Endothelial cell (in vitro differentiated cells): Measurements from ENCODE around the gene ZSWIM7. TPM values are rescaled to one million over a fixed set of nuclear protein-coding genes. Genes with fewer than 3 reads are reported as not detected.
A peak's percentile ranks its signal among the peaks of the same experiment; 100 is the strongest.

Experiments used
- DNase-seq: peaks from one replicate; pipeline ENCODE4 v3.0.0; 2021; ENCODE audit warnings: low spot score
- H3K27ac Mint-ChIP-seq: one replicate; pipeline ENCODE4 v1.8.0; 2021; ENCODE audit warnings: mixed read lengths, inconsistent platforms; ENCODE audit not compliant: unreplicated experiment
- H3K27me3 Mint-ChIP-seq: one replicate; pipeline ENCODE4 v1.8.0; 2021; ENCODE audit warnings: mild to moderate bottlenecking, moderate library complexity, mixed read lengths, inconsistent platforms; ENCODE audit not compliant: unreplicated experiment
- H3K36me3 Mint-ChIP-seq: one replicate; pipeline ENCODE4 v1.8.0; 2021; ENCODE audit warnings: mild to moderate bottlenecking, low read depth, mixed read lengths, inconsistent platforms; ENCODE audit not compliant: unreplicated experiment
- H3K4me1 Mint-ChIP-seq: one replicate; pipeline ENCODE4 v1.8.0; 2021; ENCODE audit warnings: mild to moderate bottlenecking, mixed read lengths, inconsistent platforms; ENCODE audit not compliant: unreplicated experiment
- H3K4me3 Mint-ChIP-seq: one replicate; pipeline ENCODE4 v1.8.0; 2021; ENCODE audit warnings: mild to moderate bottlenecking, mixed read lengths, inconsistent platforms; ENCODE audit not compliant: unreplicated experiment
- H3K9me3 Mint-ChIP-seq: one replicate; pipeline ENCODE4 v1.8.0; 2021; ENCODE audit warnings: mixed read lengths, inconsistent platforms; ENCODE audit not compliant: unreplicated experiment
- total RNA-seq: library from RNA; stranded (reverse); fragmentation: NEBNext Ultra II Directional; extraction: Animal tissue kit (Norgen Biotek cat#: 25700); gene quantifications from one replicate; pipeline ENCODE4 v1.2.1, GENCODE V29; 2021; ENCODE audit not compliant: unreplicated experiment
- TF ChIP-seq, protein P1 (sequence below): fragments of 200-600 bp; sonication (generic); IDR thresholded peaks from one replicate; pipeline ENCODE4 v1.5.0; 2021; ENCODE audit warnings: antibody characterized with exemption; ENCODE audit not compliant: unreplicated experiment

Gene ZSWIM7
- total RNA-seq, 1 donor from 2014 or later: 39.4 TPM

DNA sequence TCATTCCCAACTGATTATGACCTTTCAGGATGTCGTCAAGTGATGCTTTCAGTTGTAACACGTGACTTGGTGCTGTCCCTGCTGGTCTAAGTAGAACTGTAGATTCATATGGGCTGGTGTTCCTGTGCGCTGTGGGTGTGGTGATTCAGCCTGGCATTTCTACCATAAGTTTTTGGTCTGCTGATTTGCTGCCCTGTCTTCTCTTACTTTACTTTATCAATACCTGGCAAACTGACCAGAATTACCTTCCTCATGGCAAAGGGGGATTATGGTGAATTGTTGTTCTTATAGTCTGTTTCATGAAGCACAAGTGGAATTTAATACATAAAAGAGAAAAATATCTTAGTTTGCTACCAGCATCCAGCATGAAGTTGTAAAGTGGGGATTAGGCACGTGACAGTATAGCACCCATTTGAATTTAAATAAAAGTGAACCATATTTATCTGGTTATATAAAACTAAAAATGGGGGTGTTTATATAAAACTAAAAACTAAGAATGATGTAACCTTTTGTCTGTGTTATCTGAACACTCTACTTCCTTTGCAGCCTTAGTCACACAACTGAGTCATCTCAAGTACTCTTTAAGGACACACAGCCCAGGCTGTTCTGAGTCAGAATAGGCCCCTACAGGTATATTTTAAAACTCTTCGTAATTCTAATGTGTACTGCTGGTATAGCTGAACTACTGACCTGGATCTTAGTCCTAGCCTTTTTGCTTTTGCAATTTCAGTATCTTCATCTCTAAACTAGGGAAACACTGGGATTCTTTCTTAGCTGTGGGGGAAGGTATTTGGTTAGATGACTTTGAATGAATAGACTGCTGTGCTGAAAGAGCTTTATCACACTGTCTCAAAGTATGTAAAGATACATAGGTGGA, 28.4 kb upstream of the ZSWIM7 start:
- DNase-seq: no peak
- Mint-ChIP-seq H3K4me3 (no peak overlapping the region), H3K27me3 (peaks cover 8% of the 10 kb centered on the region), H3K36me3 (peaks cover 47% of the 10 kb centered on the region), H3K27ac (peak overlapping the region; percentile 22), H3K9me3 (no peaks in the 10 kb centered on the region), H3K4me1 (no peaks in the 10 kb centered on the region)
- TF ChIP-seq, protein P1, sequence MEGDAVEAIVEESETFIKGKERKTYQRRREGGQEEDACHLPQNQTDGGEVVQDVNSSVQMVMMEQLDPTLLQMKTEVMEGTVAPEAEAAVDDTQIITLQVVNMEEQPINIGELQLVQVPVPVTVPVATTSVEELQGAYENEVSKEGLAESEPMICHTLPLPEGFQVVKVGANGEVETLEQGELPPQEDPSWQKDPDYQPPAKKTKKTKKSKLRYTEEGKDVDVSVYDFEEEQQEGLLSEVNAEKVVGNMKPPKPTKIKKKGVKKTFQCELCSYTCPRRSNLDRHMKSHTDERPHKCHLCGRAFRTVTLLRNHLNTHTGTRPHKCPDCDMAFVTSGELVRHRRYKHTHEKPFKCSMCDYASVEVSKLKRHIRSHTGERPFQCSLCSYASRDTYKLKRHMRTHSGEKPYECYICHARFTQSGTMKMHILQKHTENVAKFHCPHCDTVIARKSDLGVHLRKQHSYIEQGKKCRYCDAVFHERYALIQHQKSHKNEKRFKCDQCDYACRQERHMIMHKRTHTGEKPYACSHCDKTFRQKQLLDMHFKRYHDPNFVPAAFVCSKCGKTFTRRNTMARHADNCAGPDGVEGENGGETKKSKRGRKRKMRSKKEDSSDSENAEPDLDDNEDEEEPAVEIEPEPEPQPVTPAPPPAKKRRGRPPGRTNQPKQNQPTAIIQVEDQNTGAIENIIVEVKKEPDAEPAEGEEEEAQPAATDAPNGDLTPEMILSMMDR: no peak

DNA sequence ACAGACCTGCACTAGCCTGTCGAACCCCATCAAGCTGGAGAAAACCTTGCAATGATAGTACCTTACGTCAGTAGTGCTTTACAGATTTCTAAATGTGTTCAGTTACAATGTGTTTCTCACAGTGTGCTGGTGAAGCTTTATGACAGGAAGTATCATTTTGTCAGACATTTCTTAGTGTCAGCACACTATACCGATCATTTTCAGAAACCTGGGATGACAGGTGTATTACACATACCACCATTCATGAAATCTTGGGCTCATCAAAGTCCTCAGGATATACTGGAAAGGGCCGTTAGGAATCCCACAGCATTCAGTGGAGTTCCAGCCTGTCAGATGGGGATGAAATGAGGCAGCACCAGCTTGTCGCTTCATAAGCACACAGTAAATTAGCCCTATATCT, 27.4 kb upstream of the ZSWIM7 start:
- H3K4me3 Mint-ChIP-seq: peak overlapping the region; percentile 1
- TF ChIP-seq, protein P1: no peak
- H3K36me3 Mint-ChIP-seq: peaks cover 48% of the 10 kb centered on the region
- H3K27ac Mint-ChIP-seq: no peak overlapping the region
- no peak for DNase-seq
- no peaks in the 10 kb centered on the region for H3K9me3 Mint-ChIP-seq
- H3K4me1 Mint-ChIP-seq: no peaks in the 10 kb centered on the region
- peaks cover 8% of the 10 kb centered on the region for H3K27me3 Mint-ChIP-seq

DNA sequence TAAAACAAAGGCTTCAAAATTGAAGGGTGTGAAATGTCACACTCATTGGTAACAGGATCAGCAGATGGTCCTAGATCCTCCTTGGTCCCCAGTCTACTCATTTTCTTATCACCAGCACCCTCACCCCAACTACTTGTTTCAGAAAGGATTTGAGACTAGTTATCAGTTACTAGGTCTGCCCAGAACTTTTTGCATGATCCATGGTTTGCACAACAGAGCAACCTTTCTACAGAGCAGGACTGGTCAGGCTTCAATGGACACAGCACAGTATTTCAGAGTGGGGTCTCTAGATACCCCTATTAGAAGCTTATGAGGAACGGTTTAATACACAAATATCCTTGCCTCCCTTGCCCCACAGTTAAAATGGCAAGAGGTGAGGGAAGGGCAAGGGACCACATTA, 25.7 kb upstream of the ZSWIM7 start:
- Mint-ChIP-seq H3K27ac (no peak overlapping the region), H3K36me3 (peaks cover 52% of the 10 kb centered on the region), H3K4me1 (no peaks in the 10 kb centered on the region), H3K9me3 (no peaks in the 10 kb centered on the region), H3K27me3 (peaks cover 8% of the 10 kb centered on the region), H3K4me3 (no peak overlapping the region)
- TF ChIP-seq, protein P1: no peak
- no peak for DNase-seq

DNA sequence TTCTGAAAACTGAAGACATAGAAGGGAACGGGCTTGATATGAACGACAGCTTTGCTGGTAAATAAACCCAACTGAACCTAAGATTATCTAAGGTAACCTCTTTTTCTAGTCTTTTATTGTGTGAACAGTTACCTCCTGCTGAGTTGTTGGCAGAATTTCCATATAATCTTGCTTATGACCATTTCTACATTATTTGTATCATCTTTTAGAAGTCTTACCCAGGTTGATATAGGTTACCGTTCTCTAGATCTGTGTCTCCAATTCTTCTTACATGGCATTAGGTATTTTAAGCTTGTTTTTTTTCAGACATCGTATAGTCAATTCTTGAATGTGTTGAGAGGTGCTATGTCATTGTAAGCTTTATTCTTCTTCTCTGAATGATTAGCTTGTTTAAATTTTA, 24.4 kb upstream of the ZSWIM7 start:
- peaks cover 8% of the 10 kb centered on the region for H3K27me3 Mint-ChIP-seq
- H3K36me3 Mint-ChIP-seq: peaks cover 52% of the 10 kb centered on the region
- no peak overlapping the region for H3K27ac Mint-ChIP-seq
- H3K4me1 Mint-ChIP-seq: no peaks in the 10 kb centered on the region
- no peak for DNase-seq
- H3K9me3 Mint-ChIP-seq: no peaks in the 10 kb centered on the region
- H3K4me3 Mint-ChIP-seq: no peak overlapping the region
- TF ChIP-seq, protein P1: no peak

DNA sequence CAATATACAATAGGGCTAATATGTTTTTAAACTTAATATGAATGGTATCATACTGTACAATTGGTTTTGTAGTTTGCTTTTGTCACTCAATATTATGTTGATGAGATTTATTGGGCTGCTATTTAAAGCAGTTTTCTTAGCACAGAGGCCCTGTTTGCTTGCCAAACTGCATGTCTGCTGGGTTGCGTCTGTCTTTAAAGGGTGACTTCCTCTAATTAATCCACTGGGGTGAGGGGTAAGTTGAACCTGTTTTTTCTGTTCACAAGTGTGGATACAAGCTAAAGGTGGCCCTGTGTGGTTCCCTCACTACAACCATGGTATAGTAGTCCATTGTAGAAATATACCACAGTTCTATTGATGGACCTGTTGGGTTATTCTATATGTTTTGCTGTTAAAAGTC, 19.8 kb upstream of the ZSWIM7 start:
- Mint-ChIP-seq H3K27me3 (no peaks in the 10 kb centered on the region), H3K9me3 (no peaks in the 10 kb centered on the region), H3K36me3 (peaks cover 26% of the 10 kb centered on the region), H3K4me3 (no peak overlapping the region), H3K27ac (no peak overlapping the region), H3K4me1 (peaks cover 3% of the 10 kb centered on the region)
- TF ChIP-seq, protein P1: no peak
- DNase-seq: no peak
